22Rv1 (cell line): ENCODE results near the gene ABCC9.

Experiments used
- CTCF ChIP-seq: fragments of 450-650 bp; IDR thresholded peaks from 2 replicates; pipeline ENCODE4 v1.5.1; 2017; ENCODE audit warnings: mild to moderate bottlenecking
- ZFX ChIP-seq: fragments of 450-650 bp; IDR thresholded peaks from 2 replicates; pipeline ENCODE4 v1.6.1; 2017; ENCODE audit warnings: antibody characterized with exemption, borderline replicate concordance

- TF ChIP-seq CTCF (peak; percentile 84), ZFX (no peak)
These were observed 48.7 kb upstream of the ABCC9 start for GRCh38 chr12:21989819-21990412.
